Activated naive CD4-positive, alpha-beta T cell (primary cell): Measurements from ENCODE around the gene CAVIN1.
"Not testable (repeated sequence)": the region's sequence is repeated elsewhere in the genome, so short reads cannot be mapped to it uniquely, and the experiment has no call there.

ENCODE experiments used
- DNase-seq, 4 experiments: peaks; one replicate each; lab custom pipeline; 2025; lab: John Stamatoyannopoulos, UW

The CAVIN1 gene

GRCh38 chr17:42429726-42430447 lies 6.8 kb upstream of the CAVIN1 start:
- DNase-seq, result no peak

GRCh38 chr17:42428141-42428944 lies 5.3 kb upstream of the CAVIN1 start:
- no peak for DNase-seq

GRCh38 chr17:42424991-42425610 lies 2.0 kb upstream of the CAVIN1 start:
- no peak for DNase-seq

- DNase-seq, result no peak
Observed at GRCh38 chr17:42423766-42424165, 710 bp upstream of the CAVIN1 start.

- peak in 1 of 4 experiments; percentile 34 for DNase-seq
Observed at GRCh38 chr17:42422412-42422957, 571 bp downstream of the CAVIN1 start.

- no peak for DNase-seq
Observed at GRCh38 chr17:42421507-42422338, 1.3 kb downstream of the CAVIN1 start.

- DNase-seq, result no peak
Observed at GRCh38 chr17:42421136-42421506, 1.9 kb downstream of the CAVIN1 start.

- DNase-seq, result not testable (repeated sequence)
Observed at GRCh38 chr17:42417981-42418380, 5.1 kb downstream of the CAVIN1 start.

GRCh38 chr17:42414704-42415409 lies 8.2 kb downstream of the CAVIN1 start:
- DNase-seq, result peak in 2 of 4 experiments; percentile 25 to 56

- no peak for DNase-seq
Observed at GRCh38 chr17:42413464-42414040, 9.5 kb downstream of the CAVIN1 start.

- DNase-seq, result no peak
Observed at GRCh38 chr17:42411905-42412679, 11.0 kb downstream of the CAVIN1 start.

GRCh38 chr17:42411361-42411760 lies 11.7 kb downstream of the CAVIN1 start:
- DNase-seq, result no peak

GRCh38 chr17:42410319-42410685 lies 12.8 kb downstream of the CAVIN1 start:
- DNase-seq, result no peak

- DNase-seq, result no peak
Observed at GRCh38 chr17:42409523-42410318, 13.3 kb downstream of the CAVIN1 start.

GRCh38 chr17:42408061-42408460 lies 15.0 kb downstream of the CAVIN1 start:
- DNase-seq, result no peak

GRCh38 chr17:42407289-42407836 lies 15.7 kb downstream of the CAVIN1 start:
- peak in 2 of 4 experiments; percentile 23 to 44 for DNase-seq

- DNase-seq, result no peak
Observed at GRCh38 chr17:42406615-42407288, 16.3 kb downstream of the CAVIN1 start.

GRCh38 chr17:42405963-42406495 lies 17.0 kb downstream of the CAVIN1 start:
- DNase-seq, result peak; percentile 50 to 86 (median 79)
